ENCODE data around the gene CALHM3. TPM values are rescaled to one million over a fixed set of nuclear protein-coding genes. Genes with fewer than 3 reads are reported as not detected.

The CALHM3 gene
- total RNA-seq, 2 donors from 2014 or later = 0.52 TPM; not detected in 1

- ATAC-seq (no peak), DNase-seq (no peak)
- Histone ChIP-seq H3K27ac (no peak overlapping the region), H3K4me3 (no peak overlapping the region), H3K9me3 (no peaks in the 10 kb centered on the region), H3K36me3 (replicated peaks in 1 of 2; ENCODE audit: insufficient read depth in 1 of 2, low read depth in 2 of 2) (no peaks in the 10 kb centered on the region), H3K4me1 (peaks cover 8% of the 10 kb centered on the region), H3K27me3 (no peaks in the 10 kb centered on the region)
- TF ChIP-seq CTCF (IDR thresholded peaks at IDR 0.05) (no peak), POLR2A (IDR thresholded peaks at IDR 0.05) (no peak)
- intact Hi-C loops (cut with DNase I) = loop anchor here (5.0 kb wide), 1 partner anchor 56 kb away; no protein-coding TSS in a partner anchor
- WGBS, 2 donors = 86 to 87% methylated on average over 15 to 22 of the region's 22 CpGs
Measured at GRCh38 chr10:103478671-103479070, 369 bp downstream of the CALHM3 start.

GRCh38 chr10:103476046-103476768, 2.8 kb downstream of the CALHM3 start:
- intact Hi-C loops (cut with DNase I) = loop anchor here (5.0 kb wide), 1 partner anchor 54 kb away; no protein-coding TSS in a partner anchor
- Histone ChIP-seq H3K4me3 (no peak overlapping the region), H3K9me3 (no peaks in the 10 kb centered on the region), H3K36me3 (replicated peaks in 1 of 2; ENCODE audit: insufficient read depth in 1 of 2, low read depth in 2 of 2) (no peaks in the 10 kb centered on the region), H3K27ac (no peak overlapping the region), H3K4me1 (peaks cover 8% of the 10 kb centered on the region), H3K27me3 (no peaks in the 10 kb centered on the region)
- no peak for ATAC-seq
- no peak for TF ChIP-seq POLR2A (IDR thresholded peaks at IDR 0.05)
- no peak for TF ChIP-seq CTCF (IDR thresholded peaks at IDR 0.05)
- 60 to 72% methylated on average over 6 to 11 of the region's 11 CpGs for WGBS, 2 donors
- DNase-seq = no peak

GRCh38 chr10:103475437-103475836, 3.6 kb downstream of the CALHM3 start:
- Histone ChIP-seq H3K27ac (no peak overlapping the region), H3K4me1 (peaks cover 3% of the 10 kb centered on the region), H3K4me3 (no peak overlapping the region), H3K36me3 (replicated peaks in 1 of 2; ENCODE audit: insufficient read depth in 1 of 2, low read depth in 2 of 2) (no peaks in the 10 kb centered on the region), H3K9me3 (no peaks in the 10 kb centered on the region), H3K27me3 (no peaks in the 10 kb centered on the region)
- intact Hi-C loops (cut with DNase I) = loop anchor here (5.0 kb wide), 1 partner anchor 53 kb away; no protein-coding TSS in a partner anchor
- 69 to 86% methylated on average over 4 of the region's 4 CpGs for WGBS, 2 donors
- ATAC-seq (no peak), DNase-seq (no peak)
- TF ChIP-seq POLR2A (IDR thresholded peaks at IDR 0.05) (no peak), CTCF (IDR thresholded peaks at IDR 0.05) (no peak)

GRCh38 chr10:103474077-103474476, 5.0 kb downstream of the CALHM3 start:
- ATAC-seq = no peak
- TF ChIP-seq CTCF (IDR thresholded peaks at IDR 0.05) = no peak
- TF ChIP-seq POLR2A (IDR thresholded peaks at IDR 0.05) = no peak
- WGBS, 2 donors = 70 to 74% methylated on average over 3 of the region's 3 CpGs
- no peaks in the 10 kb centered on the region for H3K9me3 ChIP-seq
- intact Hi-C loops (cut with DNase I) = no loop called here
- no peaks in the 10 kb centered on the region for H3K4me1 ChIP-seq
- no peak overlapping the region for H3K27ac ChIP-seq
- no peak overlapping the region for H3K4me3 ChIP-seq
- DNase-seq = no peak
- no peaks in the 10 kb centered on the region for H3K27me3 ChIP-seq
- H3K36me3 ChIP-seq (replicated peaks in 1 of 2; ENCODE audit: insufficient read depth in 1 of 2, low read depth in 2 of 2) = no peaks in the 10 kb centered on the region

- no peak for DNase-seq
- no peaks in the 10 kb centered on the region for H3K9me3 ChIP-seq
Measured at GRCh38 chr10:103473261-103473671, 5.8 kb downstream of the CALHM3 start.

More at GRCh38 chr10:103473261-103473671, 5.8 kb downstream of the CALHM3 start:
- no peak for ATAC-seq
- Histone ChIP-seq H3K4me3 (no peak overlapping the region), H3K27me3 (no peaks in the 10 kb centered on the region), H3K4me1 (no peaks in the 10 kb centered on the region), H3K27ac (no peak overlapping the region), H3K36me3 (replicated peaks in 1 of 2; ENCODE audit: insufficient read depth in 1 of 2, low read depth in 2 of 2) (no peaks in the 10 kb centered on the region)
- intact Hi-C loops (cut with DNase I) = no loop called here
- no peak for TF ChIP-seq CTCF (IDR thresholded peaks at IDR 0.05)
- TF ChIP-seq POLR2A (IDR thresholded peaks at IDR 0.05) = no peak
- WGBS, 2 donors = 71 to 79% methylated on average over 23 to 32 of the region's 32 CpGs
